DOHH2 (cell line): ENCODE measurements around the gene SELENOS.

Source experiments
- EZH2phosphoT487 ChIP-seq: fragments of 200-600 bp; sonication (generic); IDR thresholded peaks from 2 replicates; pipeline ENCODE4 v1.6.1; 2017; ENCODE audit warnings: borderline replicate concordance, mild to moderate bottlenecking, antibody characterized with exemption, low read length, moderate library complexity, mixed read lengths
- TF ChIP-seq, protein P1 (sequence below): fragments of 200-600 bp; sonication (generic); IDR thresholded peaks from one replicate; pipeline ENCODE4 v1.5.1; 2014; ENCODE audit warnings: antibody characterized with exemption, mild to moderate bottlenecking, low read depth, low read length; ENCODE audit not compliant: poor library complexity, severe bottlenecking

DNA sequence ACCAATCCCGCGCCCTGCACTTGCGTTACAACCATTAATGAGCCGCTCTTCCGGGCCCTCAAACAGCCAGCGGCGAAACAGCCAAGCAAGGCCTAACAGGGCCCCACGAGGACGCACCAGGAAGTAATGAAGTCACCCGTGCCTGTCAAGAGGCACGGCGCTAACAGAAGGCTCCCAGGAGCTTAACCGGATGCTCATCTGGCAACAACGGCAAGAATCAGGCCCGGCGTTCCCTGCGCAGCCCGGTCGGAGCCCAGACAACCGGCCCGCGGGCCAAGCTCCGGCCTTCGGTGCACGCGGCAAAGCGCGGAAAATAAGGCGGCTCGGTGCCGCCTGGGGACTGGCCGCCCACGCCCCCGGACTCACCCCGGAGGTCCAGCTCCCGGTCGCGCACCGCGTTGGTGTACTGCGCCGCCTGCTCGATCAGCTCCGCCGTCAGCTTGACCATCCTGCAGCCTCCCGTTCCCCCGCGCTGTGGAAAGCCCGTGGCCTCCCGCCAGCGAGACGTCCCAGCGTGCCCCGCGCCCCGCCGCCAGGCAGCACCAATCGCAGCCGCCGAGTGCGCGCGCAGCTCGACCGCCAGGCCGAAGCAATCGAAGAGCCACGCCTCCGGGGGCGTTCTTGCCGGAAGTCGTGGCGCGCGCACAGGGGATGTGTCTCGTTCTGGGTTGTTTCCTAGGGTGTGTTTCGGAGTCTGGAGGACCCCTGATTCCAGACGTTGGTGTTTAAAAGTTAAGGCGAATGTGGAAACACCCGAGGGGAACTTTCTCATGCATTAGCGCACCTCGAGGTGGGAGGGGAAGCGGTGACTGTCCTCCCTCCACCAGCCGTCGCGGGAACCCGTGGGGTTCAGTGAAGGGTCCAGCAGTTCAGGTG lies 17.7 kb upstream of the SELENOS start, which contains the start of gene SNRPA1:
- TF ChIP-seq EZH2phosphoT487, result no peak
- TF ChIP-seq, protein P1, sequence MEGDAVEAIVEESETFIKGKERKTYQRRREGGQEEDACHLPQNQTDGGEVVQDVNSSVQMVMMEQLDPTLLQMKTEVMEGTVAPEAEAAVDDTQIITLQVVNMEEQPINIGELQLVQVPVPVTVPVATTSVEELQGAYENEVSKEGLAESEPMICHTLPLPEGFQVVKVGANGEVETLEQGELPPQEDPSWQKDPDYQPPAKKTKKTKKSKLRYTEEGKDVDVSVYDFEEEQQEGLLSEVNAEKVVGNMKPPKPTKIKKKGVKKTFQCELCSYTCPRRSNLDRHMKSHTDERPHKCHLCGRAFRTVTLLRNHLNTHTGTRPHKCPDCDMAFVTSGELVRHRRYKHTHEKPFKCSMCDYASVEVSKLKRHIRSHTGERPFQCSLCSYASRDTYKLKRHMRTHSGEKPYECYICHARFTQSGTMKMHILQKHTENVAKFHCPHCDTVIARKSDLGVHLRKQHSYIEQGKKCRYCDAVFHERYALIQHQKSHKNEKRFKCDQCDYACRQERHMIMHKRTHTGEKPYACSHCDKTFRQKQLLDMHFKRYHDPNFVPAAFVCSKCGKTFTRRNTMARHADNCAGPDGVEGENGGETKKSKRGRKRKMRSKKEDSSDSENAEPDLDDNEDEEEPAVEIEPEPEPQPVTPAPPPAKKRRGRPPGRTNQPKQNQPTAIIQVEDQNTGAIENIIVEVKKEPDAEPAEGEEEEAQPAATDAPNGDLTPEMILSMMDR, result no peak
